ENCODE results near the gene ABCD4. TPM values are rescaled to one million over a fixed set of nuclear protein-coding genes. Genes with fewer than 3 reads are reported as not detected.
"Not testable (repeated sequence)": the region's sequence is repeated elsewhere in the genome, so short reads cannot be mapped to it uniquely, and the experiment has no call there.

The ABCD4 gene
- polyA plus RNA-seq, 2 donors, result 19.2 to 38.4 TPM

GRCh38 chr14:74286736-74287135, 16.0 kb downstream of the ABCD4 start:
- Histone ChIP-seq H3K9me3 (ENCODE audit: control insufficient read depth in 2 of 2, insufficient read depth in 1 of 2, low read depth in 1 of 2, low read length in 1 of 2) (no peaks in the 10 kb centered on the region), H3K4me3 (ENCODE audit: low read depth in 1 of 2, low read length in 2 of 2) (no peak overlapping the region), H3K4me1 (ENCODE audit: control insufficient read depth in 2 of 2, insufficient read depth in 2 of 2, low read length in 1 of 2) (no peaks in the 10 kb centered on the region), H3K36me3 (ENCODE audit: control insufficient read depth in 2 of 2, insufficient read depth in 2 of 2, low read length in 1 of 2) (peaks cover 19 to 44% of the 10 kb centered on the region in 2 donors), H3K27ac (ENCODE audit: low read depth in 2 of 2, low read length in 1 of 2) (no peak overlapping the region), H3K27me3 (ENCODE audit: control insufficient read depth in 1 of 2, insufficient read depth in 2 of 2, low read length in 2 of 2) (no peaks in the 10 kb centered on the region)
- 86 to 93% methylated on average over 7 of the region's 7 CpGs for WGBS, 2 donors

GRCh38 chr14:74281069-74281468, 21.7 kb downstream of the ABCD4 start:
- 96 to 98% methylated on average over 2 of the region's 2 CpGs for WGBS, 2 donors
- no peaks in the 10 kb centered on the region for H3K4me1 ChIP-seq (ENCODE audit: control insufficient read depth in 2 of 2, insufficient read depth in 2 of 2, low read length in 1 of 2)

GRCh38 chr14:74278080-74278479, 24.7 kb downstream of the ABCD4 start:
- H3K9me3 ChIP-seq (ENCODE audit: control insufficient read depth in 2 of 2, insufficient read depth in 1 of 2, low read depth in 1 of 2, low read length in 1 of 2), result peaks cover 5 to 7% of the 10 kb centered on the region in 2 donors
- H3K27ac ChIP-seq (ENCODE audit: low read depth in 2 of 2, low read length in 1 of 2), result no peak overlapping the region
- H3K4me1 ChIP-seq (ENCODE audit: control insufficient read depth in 2 of 2, insufficient read depth in 2 of 2, low read length in 1 of 2), result no peaks in the 10 kb centered on the region
- H3K4me3 ChIP-seq (ENCODE audit: low read depth in 1 of 2, low read length in 2 of 2), result no peak overlapping the region
- H3K36me3 ChIP-seq (ENCODE audit: control insufficient read depth in 2 of 2, insufficient read depth in 2 of 2, low read length in 1 of 2), result peaks cover 0 to 2% of the 10 kb centered on the region in 2 donors
- 85 to 87% methylated on average over 2 of the region's 2 CpGs for WGBS, 2 donors
- no peaks in the 10 kb centered on the region for H3K27me3 ChIP-seq (ENCODE audit: control insufficient read depth in 1 of 2, insufficient read depth in 2 of 2, low read length in 2 of 2)

More at GRCh38 chr14:74281069-74281468, 21.7 kb downstream of the ABCD4 start:
- Histone ChIP-seq H3K27me3 (ENCODE audit: control insufficient read depth in 1 of 2, insufficient read depth in 2 of 2, low read length in 2 of 2) (no peaks in the 10 kb centered on the region), H3K9me3 (ENCODE audit: control insufficient read depth in 2 of 2, insufficient read depth in 1 of 2, low read depth in 1 of 2, low read length in 1 of 2) (peaks cover 5 to 7% of the 10 kb centered on the region in 2 donors), H3K4me3 (ENCODE audit: low read depth in 1 of 2, low read length in 2 of 2) (no peak overlapping the region), H3K36me3 (ENCODE audit: control insufficient read depth in 2 of 2, insufficient read depth in 2 of 2, low read length in 1 of 2) (peaks cover 3 to 5% of the 10 kb centered on the region in 2 donors), H3K27ac (ENCODE audit: low read depth in 2 of 2, low read length in 1 of 2) (no peak overlapping the region)

GRCh38 chr14:74275241-74275841, 27.4 kb downstream of the ABCD4 start:
- H3K27me3 ChIP-seq (ENCODE audit: control insufficient read depth in 1 of 2, insufficient read depth in 2 of 2, low read length in 2 of 2), result no peaks in the 10 kb centered on the region
- WGBS, 2 donors, result 49 to 55% methylated on average over 6 of the region's 6 CpGs
- H3K9me3 ChIP-seq (ENCODE audit: control insufficient read depth in 2 of 2, insufficient read depth in 1 of 2, low read depth in 1 of 2, low read length in 1 of 2), result peaks cover 5 to 7% of the 10 kb centered on the region in 2 donors
- H3K36me3 ChIP-seq (ENCODE audit: control insufficient read depth in 2 of 2, insufficient read depth in 2 of 2, low read length in 1 of 2), result no peaks in the 10 kb centered on the region
- H3K27ac ChIP-seq (ENCODE audit: low read depth in 2 of 2, low read length in 1 of 2), result no peak overlapping the region
- no peaks in the 10 kb centered on the region for H3K4me1 ChIP-seq (ENCODE audit: control insufficient read depth in 2 of 2, insufficient read depth in 2 of 2, low read length in 1 of 2)
- H3K4me3 ChIP-seq (ENCODE audit: low read depth in 1 of 2, low read length in 2 of 2), result no peak overlapping the region

DNA sequence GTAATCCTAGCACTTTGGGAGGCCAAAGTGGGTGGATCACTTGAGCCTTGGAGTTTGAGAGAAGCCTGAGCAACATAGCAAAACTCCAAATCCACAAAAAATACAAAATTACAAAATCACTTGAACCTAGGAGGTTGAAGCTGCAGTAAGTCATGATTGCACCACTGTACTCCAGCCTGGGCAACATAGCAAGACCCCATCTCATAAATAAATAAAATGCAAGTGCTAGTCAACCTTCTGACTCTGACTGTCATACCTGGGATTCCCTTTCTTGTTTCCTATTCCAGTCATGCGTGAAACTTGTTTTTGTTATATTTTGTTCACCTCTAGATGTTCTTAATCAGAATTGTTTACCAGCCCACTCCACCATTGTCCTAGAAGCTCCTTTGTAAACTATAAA, 31.4 kb downstream of the ABCD4 start:
- Histone ChIP-seq H3K36me3 (ENCODE audit: control insufficient read depth in 2 of 2, insufficient read depth in 2 of 2, low read length in 1 of 2) (no peaks in the 10 kb centered on the region), H3K4me1 (ENCODE audit: control insufficient read depth in 2 of 2, insufficient read depth in 2 of 2, low read length in 1 of 2) (no peaks in the 10 kb centered on the region), H3K27ac (ENCODE audit: low read depth in 2 of 2, low read length in 1 of 2) (no peak overlapping the region), H3K9me3 (ENCODE audit: control insufficient read depth in 2 of 2, insufficient read depth in 1 of 2, low read depth in 1 of 2, low read length in 1 of 2) (no peaks in the 10 kb centered on the region), H3K27me3 (ENCODE audit: control insufficient read depth in 1 of 2, insufficient read depth in 2 of 2, low read length in 2 of 2) (no peaks in the 10 kb centered on the region), H3K4me3 (ENCODE audit: low read depth in 1 of 2, low read length in 2 of 2) (no peak overlapping the region)
- 86 to 100% methylated on average over 1 of the region's 1 CpG for WGBS, 2 donors

DNA sequence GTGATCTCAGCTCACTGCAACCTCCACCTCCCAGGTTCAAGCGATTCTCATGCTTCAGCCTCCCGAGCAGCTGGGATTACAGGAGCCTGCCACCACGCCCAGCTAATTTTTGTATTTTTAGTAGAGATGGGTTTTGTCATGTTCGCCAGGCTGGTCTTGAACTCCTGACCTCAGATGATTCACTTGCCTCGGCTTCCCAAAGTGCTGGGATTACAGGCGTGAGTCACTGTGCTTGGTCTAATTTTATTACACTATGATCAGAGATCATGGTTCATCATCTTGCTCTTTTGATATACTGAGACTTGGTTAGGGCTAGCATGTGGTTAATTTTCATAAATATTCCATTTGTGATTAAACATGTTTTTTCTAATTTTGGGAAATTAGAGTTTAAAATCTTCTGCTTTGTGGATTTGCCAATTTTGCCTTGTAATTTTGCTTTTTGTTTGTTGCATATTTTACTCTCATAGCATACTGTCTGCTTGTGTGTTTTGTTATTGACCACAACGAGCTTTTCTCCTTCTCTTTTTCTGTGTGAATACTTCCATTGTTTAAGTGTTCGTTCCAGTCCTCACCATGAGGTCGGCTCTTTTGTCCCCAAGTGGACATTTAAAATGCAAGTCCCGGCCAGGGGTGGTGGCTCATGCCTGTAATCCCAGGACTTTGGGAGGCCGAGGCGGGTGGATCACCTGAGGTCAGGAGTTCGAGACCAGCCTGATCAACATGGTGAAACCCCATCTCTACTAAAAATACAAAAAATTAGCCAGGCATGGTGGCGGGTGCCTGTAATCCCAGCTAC, 32.2 kb downstream of the ABCD4 start:
- H3K36me3 ChIP-seq (ENCODE audit: control insufficient read depth in 2 of 2, insufficient read depth in 2 of 2, low read length in 1 of 2); H3K4me3 ChIP-seq (ENCODE audit: low read depth in 1 of 2, low read length in 2 of 2); H3K27ac ChIP-seq (ENCODE audit: low read depth in 2 of 2, low read length in 1 of 2); H3K27me3 ChIP-seq (ENCODE audit: control insufficient read depth in 1 of 2, insufficient read depth in 2 of 2, low read length in 2 of 2); H3K9me3 ChIP-seq (ENCODE audit: control insufficient read depth in 2 of 2, insufficient read depth in 1 of 2, low read depth in 1 of 2, low read length in 1 of 2); H3K4me1 ChIP-seq (ENCODE audit: control insufficient read depth in 2 of 2, insufficient read depth in 2 of 2, low read length in 1 of 2): not testable (repeated sequence)
- WGBS, 2 donors, result 55 to 58% methylated on average over 14 of the region's 14 CpGs

DNA sequence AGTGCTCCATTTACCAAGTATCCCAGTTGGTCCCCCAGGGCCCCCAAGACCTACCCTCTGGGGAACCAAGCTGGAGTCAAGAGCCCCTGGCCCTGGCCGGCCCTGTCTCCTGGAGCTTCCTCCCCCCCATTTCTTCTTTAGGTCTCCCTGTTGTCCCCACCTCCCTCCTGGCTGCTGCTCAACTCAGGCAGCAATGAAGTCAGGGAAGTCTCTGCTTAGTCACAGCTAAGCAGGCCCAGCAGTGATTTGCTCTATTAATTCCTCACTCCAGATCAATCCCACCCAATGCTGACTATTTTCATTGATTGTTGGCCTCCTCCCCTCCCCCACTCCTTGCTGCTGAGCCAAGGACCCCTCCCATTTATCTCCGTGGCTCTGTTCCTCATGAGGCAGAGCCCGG, 35.1 kb downstream of the ABCD4 start:
- no peak overlapping the region for H3K27ac ChIP-seq (ENCODE audit: low read depth in 2 of 2, low read length in 1 of 2)
- H3K36me3 ChIP-seq (ENCODE audit: control insufficient read depth in 2 of 2, insufficient read depth in 2 of 2, low read length in 1 of 2), result no peaks in the 10 kb centered on the region
- 59 to 65% methylated on average over 3 of the region's 3 CpGs for WGBS, 2 donors
- H3K27me3 ChIP-seq (ENCODE audit: control insufficient read depth in 1 of 2, insufficient read depth in 2 of 2, low read length in 2 of 2), result no peaks in the 10 kb centered on the region
- H3K4me3 ChIP-seq (ENCODE audit: low read depth in 1 of 2, low read length in 2 of 2), result no peak overlapping the region
- no peaks in the 10 kb centered on the region for H3K9me3 ChIP-seq (ENCODE audit: control insufficient read depth in 2 of 2, insufficient read depth in 1 of 2, low read depth in 1 of 2, low read length in 1 of 2)
- H3K4me1 ChIP-seq (ENCODE audit: control insufficient read depth in 2 of 2, insufficient read depth in 2 of 2, low read length in 1 of 2), result peaks cover 2% of the 10 kb centered on the region in 2 donors

DNA sequence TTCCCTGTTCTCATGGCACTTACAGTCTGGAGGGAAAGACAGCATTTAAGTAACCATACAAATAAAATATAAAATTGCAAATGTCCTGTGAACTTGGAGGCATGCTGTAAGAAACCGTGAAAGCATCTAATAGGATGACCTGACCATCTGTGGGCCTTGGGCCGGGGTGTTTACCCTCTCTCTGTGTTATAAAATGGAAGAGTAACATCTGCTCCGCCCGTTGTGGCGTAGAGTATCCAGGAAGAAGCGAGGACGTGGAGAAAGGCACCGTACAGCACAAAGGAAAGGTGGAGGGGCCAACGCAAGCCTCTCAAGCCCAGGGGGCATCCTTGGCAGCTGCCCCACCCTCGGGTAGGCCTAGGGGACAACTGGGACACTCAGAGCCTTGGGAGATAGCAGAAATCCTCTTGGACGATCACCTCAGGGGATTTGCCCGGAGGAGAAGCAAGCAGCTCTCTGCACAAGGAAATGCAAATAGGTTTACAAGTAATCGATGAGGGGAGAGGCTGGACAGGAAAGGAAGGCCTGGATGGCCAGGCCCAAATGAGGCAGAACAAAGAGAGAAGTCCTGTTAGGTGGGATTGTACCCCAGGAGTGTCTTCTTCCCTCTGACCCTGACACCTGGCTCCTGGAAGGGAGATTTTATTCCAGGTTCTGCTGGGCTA, 37.3 kb downstream of the ABCD4 start:
- 60 to 61% methylated on average over 13 of the region's 13 CpGs for WGBS, 2 donors
- H3K36me3 ChIP-seq (ENCODE audit: control insufficient read depth in 2 of 2, insufficient read depth in 2 of 2, low read length in 1 of 2), result no peaks in the 10 kb centered on the region
- peaks cover 5 to 15% of the 10 kb centered on the region in 2 donors for H3K4me1 ChIP-seq (ENCODE audit: control insufficient read depth in 2 of 2, insufficient read depth in 2 of 2, low read length in 1 of 2)
- H3K27ac ChIP-seq (ENCODE audit: low read depth in 2 of 2, low read length in 1 of 2), result no peak overlapping the region
- no peaks in the 10 kb centered on the region for H3K27me3 ChIP-seq (ENCODE audit: control insufficient read depth in 1 of 2, insufficient read depth in 2 of 2, low read length in 2 of 2)
- no peaks in the 10 kb centered on the region for H3K9me3 ChIP-seq (ENCODE audit: control insufficient read depth in 2 of 2, insufficient read depth in 1 of 2, low read depth in 1 of 2, low read length in 1 of 2)
- no peak overlapping the region for H3K4me3 ChIP-seq (ENCODE audit: low read depth in 1 of 2, low read length in 2 of 2)

DNA sequence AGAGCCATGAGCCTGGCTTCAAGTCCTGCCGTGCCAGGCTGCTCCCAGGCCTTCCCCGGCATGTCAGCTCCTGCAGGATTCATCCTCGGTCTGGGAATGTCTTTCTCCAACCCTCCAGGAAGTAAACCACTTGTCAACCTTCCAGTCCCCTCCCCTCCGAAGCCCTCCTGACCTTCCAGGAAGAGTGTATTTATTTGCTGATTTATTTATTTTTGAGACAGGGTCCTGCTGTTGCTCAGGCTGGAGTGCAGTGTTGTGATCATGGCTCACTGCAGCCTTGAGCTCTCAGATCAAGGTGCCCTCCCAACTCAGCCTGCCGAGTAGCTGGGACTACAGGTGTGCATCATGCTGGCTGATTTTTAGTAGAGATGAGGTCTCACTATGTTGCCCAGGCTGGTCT, 38.8 kb downstream of the ABCD4 start:
- Histone ChIP-seq H3K9me3 (ENCODE audit: control insufficient read depth in 2 of 2, insufficient read depth in 1 of 2, low read depth in 1 of 2, low read length in 1 of 2) (no peaks in the 10 kb centered on the region), H3K27ac (ENCODE audit: low read depth in 2 of 2, low read length in 1 of 2) (no peak overlapping the region), H3K36me3 (ENCODE audit: control insufficient read depth in 2 of 2, insufficient read depth in 2 of 2, low read length in 1 of 2) (no peaks in the 10 kb centered on the region), H3K4me1 (ENCODE audit: control insufficient read depth in 2 of 2, insufficient read depth in 2 of 2, low read length in 1 of 2) (peaks cover 5 to 15% of the 10 kb centered on the region in 2 donors), H3K27me3 (ENCODE audit: control insufficient read depth in 1 of 2, insufficient read depth in 2 of 2, low read length in 2 of 2) (no peaks in the 10 kb centered on the region), H3K4me3 (ENCODE audit: low read depth in 1 of 2, low read length in 2 of 2) (no peak overlapping the region)
- 44 to 49% methylated on average over 5 of the region's 5 CpGs for WGBS, 2 donors
